ENCODE measurements around the gene GPR139.

GPR139 gene

DNA sequence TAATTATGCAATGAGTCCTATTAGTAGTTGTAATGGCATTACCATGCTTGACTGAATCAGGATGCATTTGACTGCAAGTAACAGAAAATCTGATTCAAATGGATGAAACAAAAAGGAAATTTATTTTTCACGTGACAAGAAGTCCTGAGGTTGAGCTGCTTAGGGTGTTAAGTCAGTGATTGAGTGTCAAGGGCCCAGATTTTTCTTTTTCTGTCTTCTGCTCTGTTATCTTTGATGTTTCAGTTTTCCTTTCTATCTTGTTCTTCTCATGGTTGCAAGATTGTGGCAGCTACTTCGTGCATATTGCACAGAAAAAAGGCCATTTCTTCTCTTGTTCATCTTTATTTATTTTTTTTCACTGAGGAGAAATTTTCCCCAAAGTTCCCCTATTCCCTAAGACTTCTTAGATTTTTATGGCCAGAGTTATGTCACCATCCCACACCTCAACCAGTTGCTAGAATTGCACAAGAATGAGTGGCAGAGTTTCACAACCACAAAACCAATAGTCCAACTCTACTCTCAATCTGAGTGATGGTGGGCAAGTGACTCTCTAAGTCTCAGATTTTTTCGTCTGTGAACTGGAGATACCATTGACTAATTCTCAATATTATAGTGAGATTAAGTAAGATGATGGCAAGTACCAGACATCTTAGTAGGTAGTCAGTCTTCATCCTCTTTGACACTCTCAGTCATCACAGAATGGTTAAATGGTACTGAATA lies 15.7 kb upstream of the GPR139 start:
- Histone ChIP-seq H3K27me3 (ENCODE audit: control insufficient read depth, insufficient read depth, low read length) (no peaks in the 10 kb centered on the region), H3K27ac (no peak overlapping the region), H3K4me1 (no peaks in the 10 kb centered on the region), H2AFZ (no peak overlapping the region), H3K36me3 (ENCODE audit: control insufficient read depth, insufficient read depth, low read length) (no peaks in the 10 kb centered on the region), H3K9ac (no peak overlapping the region), H3K79me2 (no peaks in the 10 kb centered on the region), H3K4me2 (ENCODE audit: low read length) (no peak overlapping the region), H3K9me3 (ENCODE audit: control insufficient read depth, low read length) (no peaks in the 10 kb centered on the region), H3K4me3 (ENCODE audit: low read depth, low read length) (no peak overlapping the region)
- TF ChIP-seq, protein P1, sequence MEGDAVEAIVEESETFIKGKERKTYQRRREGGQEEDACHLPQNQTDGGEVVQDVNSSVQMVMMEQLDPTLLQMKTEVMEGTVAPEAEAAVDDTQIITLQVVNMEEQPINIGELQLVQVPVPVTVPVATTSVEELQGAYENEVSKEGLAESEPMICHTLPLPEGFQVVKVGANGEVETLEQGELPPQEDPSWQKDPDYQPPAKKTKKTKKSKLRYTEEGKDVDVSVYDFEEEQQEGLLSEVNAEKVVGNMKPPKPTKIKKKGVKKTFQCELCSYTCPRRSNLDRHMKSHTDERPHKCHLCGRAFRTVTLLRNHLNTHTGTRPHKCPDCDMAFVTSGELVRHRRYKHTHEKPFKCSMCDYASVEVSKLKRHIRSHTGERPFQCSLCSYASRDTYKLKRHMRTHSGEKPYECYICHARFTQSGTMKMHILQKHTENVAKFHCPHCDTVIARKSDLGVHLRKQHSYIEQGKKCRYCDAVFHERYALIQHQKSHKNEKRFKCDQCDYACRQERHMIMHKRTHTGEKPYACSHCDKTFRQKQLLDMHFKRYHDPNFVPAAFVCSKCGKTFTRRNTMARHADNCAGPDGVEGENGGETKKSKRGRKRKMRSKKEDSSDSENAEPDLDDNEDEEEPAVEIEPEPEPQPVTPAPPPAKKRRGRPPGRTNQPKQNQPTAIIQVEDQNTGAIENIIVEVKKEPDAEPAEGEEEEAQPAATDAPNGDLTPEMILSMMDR (IDR thresholded peaks at IDR 0.05): no peak

DNA sequence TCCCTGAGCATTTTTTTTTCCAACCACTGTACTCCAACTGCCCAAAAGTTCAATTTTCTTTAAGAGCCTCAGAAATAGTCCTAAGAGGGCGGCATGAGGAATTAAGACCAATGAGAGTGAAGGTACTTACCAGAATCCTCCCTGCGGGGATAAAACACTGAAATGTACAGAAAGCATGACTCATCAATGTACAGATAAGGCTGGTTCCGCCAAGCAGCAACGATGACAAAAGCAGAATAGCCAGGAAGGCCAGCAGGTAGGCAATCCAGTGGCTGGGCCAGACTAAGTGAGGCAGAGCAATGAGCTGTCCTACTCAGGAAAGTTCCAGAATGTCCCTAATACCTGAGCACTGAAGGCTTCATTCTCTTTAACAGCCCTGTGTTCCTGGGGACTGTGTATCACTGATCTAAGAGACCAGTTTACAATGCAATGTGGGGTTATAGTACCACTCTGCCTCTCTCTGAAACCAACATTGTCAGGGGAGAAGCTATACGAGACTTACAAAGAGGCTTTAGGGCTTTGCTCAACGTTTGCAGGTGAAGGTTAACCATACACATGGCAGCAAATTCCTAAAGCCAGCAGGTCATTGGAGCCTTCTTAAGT lies 11.0 kb upstream of the GPR139 start:
- H3K9ac ChIP-seq: no peak overlapping the region
- no peak overlapping the region for H2AFZ ChIP-seq
- no peak overlapping the region for H3K4me3 ChIP-seq (ENCODE audit: low read depth, low read length)
- no peak overlapping the region for H3K27ac ChIP-seq
- no peaks in the 10 kb centered on the region for H3K4me1 ChIP-seq
- no peaks in the 10 kb centered on the region for H3K9me3 ChIP-seq (ENCODE audit: control insufficient read depth, low read length)
- TF ChIP-seq, protein P1 (IDR thresholded peaks at IDR 0.05): no peak
- no peak overlapping the region for H3K4me2 ChIP-seq (ENCODE audit: low read length)
- no peaks in the 10 kb centered on the region for H3K27me3 ChIP-seq (ENCODE audit: control insufficient read depth, insufficient read depth, low read length)
- H3K79me2 ChIP-seq: no peaks in the 10 kb centered on the region
- H3K36me3 ChIP-seq (ENCODE audit: control insufficient read depth, insufficient read depth, low read length): no peaks in the 10 kb centered on the region

DNA sequence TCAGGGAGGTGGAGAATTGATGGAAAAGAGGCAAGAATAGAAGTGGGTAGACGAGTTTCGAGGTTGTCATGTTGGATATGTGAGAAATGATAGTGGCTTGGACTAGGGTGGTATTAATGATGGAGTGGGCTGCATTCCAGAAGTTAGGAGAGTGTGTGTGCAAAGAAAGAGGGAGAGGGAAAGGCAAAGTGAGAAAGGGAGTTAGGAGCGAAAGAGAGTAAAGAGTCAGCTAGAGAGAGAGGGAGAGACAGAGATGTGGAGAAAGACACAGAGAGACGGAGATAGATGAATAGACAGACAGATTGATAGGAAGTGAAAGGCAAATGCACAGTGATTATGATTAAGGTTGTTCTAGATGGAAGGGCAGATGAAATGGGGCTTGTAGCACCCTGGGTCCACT lies 5.4 kb upstream of the GPR139 start:
- Histone ChIP-seq H3K9me3 (ENCODE audit: control insufficient read depth, low read length) (no peaks in the 10 kb centered on the region), H3K4me2 (ENCODE audit: low read length) (no peak overlapping the region), H3K27ac (no peak overlapping the region), H3K4me1 (no peaks in the 10 kb centered on the region), H2AFZ (no peak overlapping the region), H3K79me2 (no peaks in the 10 kb centered on the region), H3K36me3 (ENCODE audit: control insufficient read depth, insufficient read depth, low read length) (no peaks in the 10 kb centered on the region), H3K9ac (no peak overlapping the region), H3K27me3 (ENCODE audit: control insufficient read depth, insufficient read depth, low read length) (peaks cover 3% of the 10 kb centered on the region), H3K4me3 (ENCODE audit: low read depth, low read length) (no peak overlapping the region)
- TF ChIP-seq, protein P1 (IDR thresholded peaks at IDR 0.05): no peak

DNA sequence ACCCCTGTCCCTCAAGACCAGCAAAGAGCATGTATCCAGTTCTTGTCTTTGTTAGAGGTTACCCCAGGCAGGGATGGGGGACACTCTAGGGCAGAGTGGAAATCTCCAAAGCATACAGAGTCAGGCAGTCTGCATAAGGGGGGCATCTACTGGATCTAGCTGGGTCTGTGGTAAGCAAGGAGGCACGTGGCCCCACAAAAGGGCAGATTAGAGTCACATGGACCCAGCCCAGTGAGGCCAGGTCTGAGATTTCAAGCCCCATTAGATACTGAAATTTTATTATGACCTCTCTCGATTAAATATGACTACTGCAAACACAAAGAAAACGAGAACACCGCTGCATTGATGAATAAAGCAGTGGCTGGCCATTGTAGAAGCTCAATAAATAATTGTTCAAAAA lies 1.6 kb upstream of the GPR139 start:
- no peaks in the 10 kb centered on the region for H3K36me3 ChIP-seq (ENCODE audit: control insufficient read depth, insufficient read depth, low read length)
- H3K79me2 ChIP-seq: no peaks in the 10 kb centered on the region
- H3K27ac ChIP-seq: no peak overlapping the region
- H3K4me1 ChIP-seq: no peaks in the 10 kb centered on the region
- H3K9ac ChIP-seq: no peak overlapping the region
- TF ChIP-seq, protein P1 (IDR thresholded peaks at IDR 0.05): no peak
- no peaks in the 10 kb centered on the region for H3K9me3 ChIP-seq (ENCODE audit: control insufficient read depth, low read length)
- H3K4me2 ChIP-seq (ENCODE audit: low read length): no peak overlapping the region
- peaks cover 3% of the 10 kb centered on the region for H3K27me3 ChIP-seq (ENCODE audit: control insufficient read depth, insufficient read depth, low read length)
- H2AFZ ChIP-seq: no peak overlapping the region
- no peak overlapping the region for H3K4me3 ChIP-seq (ENCODE audit: low read depth, low read length)
